ENCODE data around the gene ARL8B. TPM values are rescaled to one million over a fixed set of nuclear protein-coding genes. Genes with fewer than 3 reads are reported as not detected.

The ARL8B gene
- total RNA-seq, 1 experiment from 2014 or later: 28.3 TPM

- ATAC-seq: no peak
- Mint-ChIP-seq H3K4me3 (no peak overlapping the region), H3K27ac (peak overlapping the region; percentile 24), H3K27me3 (ENCODE audit: low read depth) (no peaks in the 10 kb centered on the region), H3K9me3 (no peaks in the 10 kb centered on the region), H3K4me1 (peaks cover 54% of the 10 kb centered on the region), H3K36me3 (peaks cover 9% of the 10 kb centered on the region)
- POLR2A ChIA-PET: no interaction called here
- DNase-seq (ENCODE audit: low spot score): no peak
- TF ChIP-seq GRHL2 (CRISPR knock-in tag; IDR thresholded peaks at IDR 0.05; ENCODE audit: insufficient replicate concordance, severe bottlenecking) (no peak), ZNF425 (CRISPR knock-in tag; conservative IDR thresholded peaks at IDR 0.05) (no peak), PRRX2 (CRISPR knock-in tag; IDR thresholded peaks at IDR 0.05) (no peak), RORB (CRISPR knock-in tag; IDR thresholded peaks at IDR 0.05) (no peak)
- CTCF ChIA-PET: interaction anchor here (0.5 kb wide), 1 partner anchor 355 kb away, joined by 3 read pairs; no protein-coding TSS in a partner anchor
These were observed 69.6 kb downstream of the ARL8B start for GRCh38 chr3:5191555-5192304.

- CTCF ChIA-PET: no interaction called here
- no peak for DNase-seq (ENCODE audit: low spot score)
- no peak for TF ChIP-seq GABPB1 (CRISPR knock-in tag; IDR thresholded peaks at IDR 0.05)
- TF ChIP-seq IRF2 (CRISPR knock-in tag; IDR thresholded peaks at IDR 0.05; ENCODE audit: borderline replicate concordance, low read depth): no peak
- TF ChIP-seq ZNF423 (CRISPR knock-in tag; IDR thresholded peaks at IDR 0.05): no peak
- no peak for TF ChIP-seq FOXP4 (CRISPR knock-in tag; IDR thresholded peaks at IDR 0.05)
- TF ChIP-seq ERG (CRISPR knock-in tag; IDR thresholded peaks at IDR 0.05): no peak
- TF ChIP-seq ELF4 (CRISPR knock-in tag; IDR thresholded peaks at IDR 0.05; ENCODE audit: low read depth): no peak
- no peak for TF ChIP-seq ZNF532 (CRISPR knock-in tag; IDR thresholded peaks at IDR 0.05; ENCODE audit: borderline replicate concordance)
- Mint-ChIP-seq H3K4me3 (no peak overlapping the region), H3K9me3 (no peaks in the 10 kb centered on the region), H3K27me3 (ENCODE audit: low read depth) (no peaks in the 10 kb centered on the region), H3K27ac (peak overlapping the region; percentile 90), H3K36me3 (peaks cover 12% of the 10 kb centered on the region), H3K4me1 (peaks cover 65% of the 10 kb centered on the region)
- ATAC-seq: no peak
- POLR2A ChIA-PET: no interaction called here
These were observed 70.7 kb downstream of the ARL8B start for GRCh38 chr3:5192571-5193365.
